ENCODE results near the gene KDM6B.

- TF ChIP-seq CTCF (IDR thresholded peaks at IDR 0.05; ENCODE audit: insufficient read depth, low read length) (no peak), GABPA (IDR thresholded peaks at IDR 0.05; ENCODE audit: low read depth) (no peak), POLR2AphosphoS5 (IDR thresholded peaks at IDR 0.05; ENCODE audit: low read depth) (no peak), REST (IDR thresholded peaks at IDR 0.05; ENCODE audit: insufficient replicate concordance, low read depth) (no peak)
Measured at GRCh38 chr17:7840441-7840840, 6.4 kb downstream of the KDM6B start.
